GM12878 (cell line): ENCODE data around the gene SLC35F3. TPM values are rescaled to one million over a fixed set of nuclear protein-coding genes. Genes with fewer than 3 reads are reported as not detected.

ENCODE experiments used
- ATAC-seq: fragments of 200-7000 bp; cut with Tn5 transposase; 3 replicates; pipeline ENCODE4 v1.9.1; 2020; ENCODE audit warnings: mild to moderate bottlenecking, moderate library complexity
- BruUV-seq: library from RNA; stranded (reverse); fragments of 400-500 nt; replicated peaks from 2 replicates; lab custom pipeline; 2021; lab: Mats Ljungman, UMichigan
- CTCF ChIA-PET: fragments of 300-600 bp; sonication (Branson Sonifier 250); formaldehyde crosslinking; extraction: SDS; loops from one replicate; lab custom pipeline; 2021; ENCODE audit warnings: inconsistent platforms; lab: Yijun Ruan, JAX
- POLR2A ChIA-PET: fragments of 350-600 bp; formaldehyde crosslinking; extraction: SDS; loops from one replicate; lab custom pipeline; 2021; ENCODE audit warnings: inconsistent platforms; lab: Charles Lee
- RAD21 ChIA-PET: fragments of 300-600 bp; sonication (Branson Sonifier 250); formaldehyde crosslinking; loops from one replicate; lab custom pipeline; 2023; ENCODE audit warnings: antibody characterized with exemption; ENCODE audit not compliant: unreplicated experiment; lab: Charles Lee
- SMC1A ChIA-PET: fragments of 300-600 bp; sonication (Branson Sonifier 250); formaldehyde crosslinking; loops from one replicate; lab custom pipeline; 2023; ENCODE audit not compliant: unreplicated experiment, uncharacterized antibody; lab: Charles Lee
- DNase-seq: peaks from one replicate; pipeline ENCODE4 v3.0.0-alpha.2; 2011; ENCODE audit warnings: low read depth, low spot score
- FAIRE-seq: peaks from 3 replicates; lab custom pipeline; 2011; peaks lifted over from hg19 to GRCh38; lab: Jason Lieb, UNC
- H2AFZ ChIP-seq: 2 replicates; pipeline ENCODE4 v1.6.0; 2011; ENCODE audit warnings: low read depth, low read length, control low read depth; ENCODE audit not compliant: control insufficient read depth
- H3K27ac ChIP-seq: 2 replicates; pipeline ENCODE4 v1.5.1; 2011; ENCODE audit warnings: control low read depth; ENCODE audit not compliant: control insufficient read depth, insufficient read depth
- H3K27me3 ChIP-seq, 2 experiments: replicated peaks in 1 of 2; 2 replicates each; pipeline versions ENCODE4 v1.6.0 to v1.6.1; 2011; ENCODE audit warnings: low read length in 1 of 2; ENCODE audit not compliant: control insufficient read depth in 2 of 2, insufficient read depth in 2 of 2
- H3K36me3 ChIP-seq, 2 experiments: 2 replicates each; pipeline ENCODE4 v1.5.1; 2011; ENCODE audit warnings: low read length in 1 of 2; ENCODE audit not compliant: control insufficient read depth in 2 of 2, insufficient read depth in 2 of 2
- H3K4me1 ChIP-seq: 2 replicates; pipeline ENCODE4 v1.6.1; 2011; ENCODE audit warnings: mild to moderate bottlenecking, low read length, moderate library complexity, mixed read lengths; ENCODE audit not compliant: control insufficient read depth, insufficient read depth
- H3K4me2 ChIP-seq: 2 replicates; pipeline ENCODE4 v1.6.0; 2011; ENCODE audit warnings: control low read depth; ENCODE audit not compliant: control insufficient read depth, insufficient read depth
- H3K4me3 ChIP-seq: fragments of 200-600 bp; sonication (generic); 2 replicates; pipeline ENCODE4 v1.5.1; 2016
- H3K79me2 ChIP-seq: 2 replicates; pipeline ENCODE4 v1.6.0; 2011; ENCODE audit warnings: low read length; ENCODE audit not compliant: control insufficient read depth, insufficient read depth
- H3K9ac ChIP-seq: 2 replicates; pipeline ENCODE4 v1.8.0; 2011; ENCODE audit warnings: low read length, control low read depth, mixed read lengths; ENCODE audit not compliant: control insufficient read depth, insufficient read depth
- H3K9me3 ChIP-seq: replicated peaks from 3 replicates; pipeline ENCODE4 v1.5.1; 2011; ENCODE audit warnings: mild to moderate bottlenecking, low read length; ENCODE audit not compliant: control insufficient read depth, insufficient read depth
- H4K20me1 ChIP-seq: 2 replicates; pipeline ENCODE4 v1.6.0; 2011; ENCODE audit not compliant: control insufficient read depth, insufficient read depth
- EP300 ChIP-seq, 2 experiments: fragments of 150-350 bp in 1 of 2; IDR thresholded peaks; 2 replicates each; pipeline ENCODE4 v1.6.1; 2011 to 2012; ENCODE audit warnings: low read depth in 2 of 2, low read length in 2 of 2, borderline replicate concordance in 1 of 2, improper control_type of control experiment in 1 of 2, inconsistent platforms in 1 of 2; ENCODE audit not compliant: control insufficient read depth in 1 of 2
- HDGF ChIP-seq: fragments of 450-650 bp; IDR thresholded peaks from 2 replicates; pipeline ENCODE4 v1.6.1; 2016; ENCODE audit warnings: antibody characterized with exemption
- RAD21 ChIP-seq: IDR thresholded peaks from 2 replicates; pipeline ENCODE4 v1.6.1; 2011; ENCODE audit warnings: mild to moderate bottlenecking, low read depth, low read length, moderate library complexity; ENCODE audit not compliant: insufficient read depth
- ZNF274 ChIP-seq: IDR thresholded peaks from one replicate; pipeline ENCODE4 v1.8.0; 2011; ENCODE audit not compliant: insufficient read length, insufficient read depth
- WGBS: methylation state at CpG from one replicate; pipeline ENCODE4 v1.1.6; 2016; ENCODE audit warnings: low lambda C conversion rate; ENCODE audit not compliant: insufficient replicate concordance, insufficient coverage; ENCODE audit errors: missing lambda C conversion rate; 5-methylcytosine and 5-hydroxymethylcytosine counted together
- in situ Hi-C: fragments of 300-500 bp; cut with MboI; formaldehyde crosslinking; loops from 9 replicates; pipeline ENCODE4 v1.14.3; 2018; ENCODE audit warnings: mixed read lengths
- intact Hi-C: fragments of 100-400 bp; cut with micrococcal nuclease; formaldehyde crosslinking; loops from one replicate; pipeline ENCODE4 v1.14.2; 2022; ENCODE audit not compliant: unreplicated experiment
- polyA plus RNA-seq, 11 experiments: library from polyadenylated mRNA; depleted of rRNA in 4 of 11; unstranded in 6 of 11; stranded (reverse) in 5 of 11; fragments of >200 nt; fragmentation: Nextera tagmentation in 4 of 11; fragmentation: Illumina TruSeq in 1 of 11; extraction: Ambion mirVana in 4 of 11; extraction: Trizol in 1 of 11; gene quantifications; 1 replicate in 1 of 11; 2 replicates in 10 of 11; pipeline versions ENCODE4 v1.2.1 to v1.2.3, GENCODE V29; 2011 to 2016; ENCODE audit warnings: inconsistent platforms in 2 of 11, missing spikeins in 2 of 11, low read depth in 1 of 11
- total RNA-seq, 4 experiments: library from RNA; depleted of rRNA in 3 of 4; stranded (reverse); fragments of >200 nt in 3 of 4; fragmentation: Illumina TruSeq in 1 of 4; extraction: Trizol in 1 of 4; gene quantifications; 2 replicates each; pipeline versions ENCODE4 v1.2.1 to v1.2.3, GENCODE V29; 2013 to 2021
- TF ChIP-seq, protein P1 (sequence below): fragments of 450-650 bp; formaldehyde crosslinking; IDR thresholded peaks from 2 replicates; pipeline ENCODE4 v1.4.0; 2020; ENCODE audit warnings: mild to moderate bottlenecking, moderate library complexity

SLC35F3 gene
- total and polyA plus RNA-seq, 10 of the 15 experiments (the other 5 are each of a cell fraction or from before 2014, with no cell fraction given), result 1.0 to 8.6 (median 5.7) TPM

DNA sequence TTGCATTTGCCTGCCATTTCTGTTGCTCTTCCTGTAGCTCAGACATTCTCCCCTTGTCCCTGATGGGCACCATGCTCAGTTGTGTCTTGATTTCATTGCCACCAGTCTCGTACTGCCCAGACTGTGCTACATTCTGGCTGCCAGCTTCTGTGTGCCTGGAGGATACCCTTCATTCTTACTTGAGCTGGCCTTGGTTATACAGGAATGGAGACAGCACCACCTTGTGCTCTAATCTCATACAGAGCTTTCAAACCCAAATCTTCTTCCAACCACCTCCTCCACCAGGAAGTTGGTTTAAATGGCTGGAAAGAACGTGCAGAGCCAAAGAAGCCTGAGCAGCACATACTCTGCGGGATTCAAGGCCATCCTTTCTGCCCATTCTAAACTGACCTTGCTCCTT lies 165.3 kb downstream of the SLC35F3 start (continued):
- TF ChIP-seq, protein P1, sequence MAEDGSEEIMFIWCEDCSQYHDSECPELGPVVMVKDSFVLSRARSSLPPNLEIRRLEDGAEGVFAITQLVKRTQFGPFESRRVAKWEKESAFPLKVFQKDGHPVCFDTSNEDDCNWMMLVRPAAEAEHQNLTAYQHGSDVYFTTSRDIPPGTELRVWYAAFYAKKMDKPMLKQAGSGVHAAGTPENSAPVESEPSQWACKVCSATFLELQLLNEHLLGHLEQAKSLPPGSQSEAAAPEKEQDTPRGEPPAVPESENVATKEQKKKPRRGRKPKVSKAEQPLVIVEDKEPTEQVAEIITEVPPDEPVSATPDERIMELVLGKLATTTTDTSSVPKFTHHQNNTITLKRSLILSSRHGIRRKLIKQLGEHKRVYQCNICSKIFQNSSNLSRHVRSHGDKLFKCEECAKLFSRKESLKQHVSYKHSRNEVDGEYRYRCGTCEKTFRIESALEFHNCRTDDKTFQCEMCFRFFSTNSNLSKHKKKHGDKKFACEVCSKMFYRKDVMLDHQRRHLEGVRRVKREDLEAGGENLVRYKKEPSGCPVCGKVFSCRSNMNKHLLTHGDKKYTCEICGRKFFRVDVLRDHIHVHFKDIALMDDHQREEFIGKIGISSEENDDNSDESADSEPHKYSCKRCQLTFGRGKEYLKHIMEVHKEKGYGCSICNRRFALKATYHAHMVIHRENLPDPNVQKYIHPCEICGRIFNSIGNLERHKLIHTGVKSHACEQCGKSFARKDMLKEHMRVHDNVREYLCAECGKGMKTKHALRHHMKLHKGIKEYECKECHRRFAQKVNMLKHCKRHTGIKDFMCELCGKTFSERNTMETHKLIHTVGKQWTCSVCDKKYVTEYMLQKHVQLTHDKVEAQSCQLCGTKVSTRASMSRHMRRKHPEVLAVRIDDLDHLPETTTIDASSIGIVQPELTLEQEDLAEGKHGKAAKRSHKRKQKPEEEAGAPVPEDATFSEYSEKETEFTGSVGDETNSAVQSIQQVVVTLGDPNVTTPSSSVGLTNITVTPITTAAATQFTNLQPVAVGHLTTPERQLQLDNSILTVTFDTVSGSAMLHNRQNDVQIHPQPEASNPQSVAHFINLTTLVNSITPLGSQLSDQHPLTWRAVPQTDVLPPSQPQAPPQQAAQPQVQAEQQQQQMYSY (CRISPR knock-in tag), result no peak
- TF ChIP-seq RAD21 (peak; percentile 42), EP300 (IDR thresholded peaks at IDR 0.05; ENCODE audit: borderline replicate concordance in 1 of 2, control insufficient read depth in 1 of 2, low read depth in 2 of 2, low read length in 2 of 2) (no peak), ZNF274 (no peak)

DNA sequence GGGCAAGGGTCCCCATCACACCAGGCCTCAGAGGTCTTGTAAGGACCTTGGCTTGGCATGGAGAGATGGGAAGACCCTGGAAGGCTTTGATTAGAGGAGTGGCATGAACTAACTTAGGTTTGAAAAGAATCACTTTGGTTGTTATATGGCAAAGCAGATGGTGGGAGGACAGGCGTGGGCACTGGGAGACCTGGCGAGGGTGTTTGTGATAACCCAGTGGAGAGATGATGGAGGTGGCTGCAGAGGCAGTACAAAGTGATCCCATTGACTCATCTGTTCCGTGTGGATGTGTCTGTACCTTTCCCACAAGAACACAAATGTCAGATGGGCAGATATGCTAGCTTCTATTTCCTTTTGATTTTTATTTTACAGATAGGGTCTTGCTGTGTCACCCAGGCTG lies 168.3 kb downstream of the SLC35F3 start:
- Histone ChIP-seq H3K4me2 (no peak overlapping the region), H3K4me1 (no peaks in the 10 kb centered on the region), H3K9me3 (no peaks in the 10 kb centered on the region), H3K27ac (no peak overlapping the region)
- 3% methylated on average over 3 of the region's 3 CpGs for WGBS
- TF ChIP-seq HDGF, result no peak
- TF ChIP-seq, all 136 proteins: peak for 0
- RAD21 ChIA-PET, result no interaction called here
- DNase-seq, result no peak
- POLR2A ChIA-PET, result no interaction called here
- H4K20me1 ChIP-seq, result no peaks in the 10 kb centered on the region
- in situ Hi-C loops, result no loop called here
- H3K4me3 ChIP-seq, result no peak overlapping the region
- no peak overlapping the region for H2AFZ ChIP-seq
- H3K79me2 ChIP-seq, result no peaks in the 10 kb centered on the region
- SMC1A ChIA-PET, result no interaction called here
- no peak for FAIRE-seq
- H3K9ac ChIP-seq, result no peak overlapping the region
- ATAC-seq, result no peak
- intact Hi-C loops, result no loop called here
- no TSS peak for BruUV-seq
- CTCF ChIA-PET, result interaction anchor here (1.3 kb wide), 1 partner anchor 708 kb away, joined by 5 read pairs; no protein-coding TSS in a partner anchor
- no peaks in the 10 kb centered on the region for H3K27me3 ChIP-seq
- no peaks in the 10 kb centered on the region for H3K36me3 ChIP-seq
